CD4-positive, alpha-beta memory T cell (primary cell): ENCODE measurements around the gene TRPC1. TPM values are rescaled to one million over a fixed set of nuclear protein-coding genes. Genes with fewer than 3 reads are reported as not detected.

Source experiments
- CTCF ChIA-PET: fragments of 350-600 bp; sonication (Branson Sonifier 250); formaldehyde crosslinking; loops from one replicate; lab custom pipeline; 2021; ENCODE audit warnings: inconsistent platforms; ENCODE audit not compliant: partially characterized antibody; lab: Charles Lee
- POLR2A ChIA-PET: fragments of 350-600 bp; sonication (Branson Sonifier 250); formaldehyde crosslinking; loops from one replicate; lab custom pipeline; 2021; ENCODE audit not compliant: partially characterized antibody; lab: Charles Lee
- DNase-seq, 5 donors: peaks; one replicate each; pipeline versions ENCODE4 v3.0.0 to v3.0.0-alpha.2; 2020 to 2022; ENCODE audit warnings: mixed read lengths in 1 of 5
- H3K27ac ChIP-seq: one replicate; pipeline ENCODE4 v1.7.0; 2013; ENCODE audit warnings: low read depth, low read length
- H3K27me3 ChIP-seq: 2 replicates; pipeline ENCODE4 v1.7.0; 2013; ENCODE audit warnings: mild to moderate bottlenecking, low read length, moderate library complexity; ENCODE audit not compliant: insufficient read depth
- H3K36me3 ChIP-seq: 2 replicates; pipeline ENCODE4 v1.7.0; 2013; ENCODE audit warnings: mild to moderate bottlenecking, low read length, moderate library complexity; ENCODE audit not compliant: insufficient read depth
- H3K4me1 ChIP-seq: 2 replicates; pipeline ENCODE4 v1.7.0; 2013; ENCODE audit warnings: mild to moderate bottlenecking, low read length, moderate library complexity; ENCODE audit not compliant: insufficient read depth
- H3K4me3 ChIP-seq, 2 donors: one replicate each; pipeline ENCODE4 v1.7.0; 2013; ENCODE audit warnings: low read length in 2 of 2, mild to moderate bottlenecking in 1 of 2
- H3K9me3 ChIP-seq, 2 donors: one replicate each; pipeline ENCODE4 v1.7.0; 2013; ENCODE audit warnings: low read length in 2 of 2, control low read depth in 1 of 2; ENCODE audit not compliant: control insufficient read depth in 1 of 2
- H3K27ac Mint-ChIP-seq, 7 donors: one replicate each; pipeline ENCODE4 v1.8.0; 2020 to 2021; ENCODE audit warnings: mixed read lengths in 7 of 7, mild to moderate bottlenecking in 6 of 7, inconsistent platforms in 3 of 7, moderate library complexity in 3 of 7
- H3K27me3 Mint-ChIP-seq, 2 donors: one replicate each; pipeline ENCODE4 v1.8.0; 2020 to 2021; ENCODE audit warnings: mixed read lengths in 2 of 2
- H3K36me3 Mint-ChIP-seq, 2 donors: one replicate each; pipeline ENCODE4 v1.8.0; 2020 to 2021; ENCODE audit warnings: mixed read lengths in 2 of 2, inconsistent platforms in 1 of 2, mild to moderate bottlenecking in 1 of 2
- H3K4me1 Mint-ChIP-seq, 4 donors: one replicate each; pipeline ENCODE4 v1.8.0; 2020 to 2021; ENCODE audit warnings: mixed read lengths in 4 of 4, mild to moderate bottlenecking in 1 of 4
- H3K4me3 Mint-ChIP-seq, 8 donors: one replicate each; pipeline ENCODE4 v1.8.0; 2020 to 2021; ENCODE audit warnings: mixed read lengths in 8 of 8, mild to moderate bottlenecking in 7 of 8, moderate library complexity in 6 of 8, inconsistent platforms in 3 of 8
- H3K9me3 Mint-ChIP-seq, 8 donors: one replicate each; pipeline ENCODE4 v1.8.0; 2020 to 2021; ENCODE audit warnings: mixed read lengths in 8 of 8, mild to moderate bottlenecking in 5 of 8, inconsistent platforms in 3 of 8, moderate library complexity in 1 of 8
- intact Hi-C: fragments of 100-400 bp; cut with micrococcal nuclease; formaldehyde crosslinking; loops from one replicate; pipeline ENCODE4 v1.15.1; 2023
- polyA plus RNA-seq, 2 donors: library from polyadenylated mRNA; unstranded; fragments of 300-500 nt; fragmentation: Illumina TruSeq; gene quantifications; one replicate each; pipeline ENCODE4 v1.2.3, GENCODE V29; 2021
- total RNA-seq, 2 experiments: library from RNA; stranded (reverse); gene quantifications; one replicate each; pipeline ENCODE4 v1.2.3, GENCODE V29; 2021

Gene TRPC1
- total and polyA plus RNA-seq, 4 experiments from 2014 or later = 1.5 to 8.8 (median 3.8) TPM

GRCh38 chr3:142784228-142784627, 60.4 kb downstream of the TRPC1 start:
- H3K4me1 ChIP-seq = no peaks in the 10 kb centered on the region
- H3K9me3 ChIP-seq = no peaks in the 10 kb centered on the region

GRCh38 chr3:142785996-142786395, 62.2 kb downstream of the TRPC1 start:
- H3K4me3 Mint-ChIP-seq = no peak overlapping the region
- intact Hi-C loops = no loop called here

More at GRCh38 chr3:142784228-142784627, 60.4 kb downstream of the TRPC1 start:
- no peaks in the 10 kb centered on the region for H3K36me3 ChIP-seq
- DNase-seq = no peak
- H3K27ac Mint-ChIP-seq = no peak overlapping the region
- H3K4me3 ChIP-seq = no peak overlapping the region
- H3K36me3 Mint-ChIP-seq = peaks cover 9 to 26% of the 10 kb centered on the region in 2 donors
- peaks cover 0 to 5% (median under 1%) of the 10 kb centered on the region in 8 donors for H3K9me3 Mint-ChIP-seq
- CTCF ChIA-PET = no interaction called here
- H3K4me1 Mint-ChIP-seq = no peaks in the 10 kb centered on the region
- H3K27me3 ChIP-seq = no peaks in the 10 kb centered on the region
- H3K4me3 Mint-ChIP-seq = no peak overlapping the region
- H3K27me3 Mint-ChIP-seq = no peaks in the 10 kb centered on the region
- no peak overlapping the region for H3K27ac ChIP-seq
- POLR2A ChIA-PET = no interaction called here
- intact Hi-C loops = loop anchor here (1.0 kb wide), 1 partner anchor 28 kb away; no protein-coding TSS in a partner anchor

GRCh38 chr3:142787719-142788118, 63.9 kb downstream of the TRPC1 start:
- intact Hi-C loops = no loop called here
- no peaks in the 10 kb centered on the region for H3K27me3 Mint-ChIP-seq
- CTCF ChIA-PET = no interaction called here
- no peaks in the 10 kb centered on the region for H3K36me3 ChIP-seq
- H3K4me1 ChIP-seq = no peaks in the 10 kb centered on the region
- no peak overlapping the region for H3K4me3 ChIP-seq
- no peaks in the 10 kb centered on the region for H3K9me3 ChIP-seq
- peaks cover 6 to 19% of the 10 kb centered on the region in 2 donors for H3K36me3 Mint-ChIP-seq
- H3K4me3 Mint-ChIP-seq = no peak overlapping the region
- H3K27ac ChIP-seq = no peak overlapping the region
- POLR2A ChIA-PET = no interaction called here
- H3K9me3 Mint-ChIP-seq = peaks cover 0 to under 1% (median 0%) of the 10 kb centered on the region in 8 donors
- no peak for DNase-seq
- H3K27ac Mint-ChIP-seq = no peak overlapping the region
- no peaks in the 10 kb centered on the region for H3K27me3 ChIP-seq
- no peaks in the 10 kb centered on the region for H3K4me1 Mint-ChIP-seq

More at GRCh38 chr3:142785996-142786395, 62.2 kb downstream of the TRPC1 start:
- H3K27me3 Mint-ChIP-seq = no peaks in the 10 kb centered on the region
- H3K27me3 ChIP-seq = no peaks in the 10 kb centered on the region
- no peak for DNase-seq
- H3K27ac ChIP-seq = no peak overlapping the region
- H3K27ac Mint-ChIP-seq = no peak overlapping the region
- H3K36me3 ChIP-seq = no peaks in the 10 kb centered on the region
- ChIA-PET CTCF (no interaction called here), POLR2A (no interaction called here)
- no peaks in the 10 kb centered on the region for H3K4me1 ChIP-seq
- no peaks in the 10 kb centered on the region for H3K9me3 ChIP-seq
- H3K36me3 Mint-ChIP-seq = peaks cover 9 to 29% of the 10 kb centered on the region in 2 donors
- H3K4me1 Mint-ChIP-seq = no peaks in the 10 kb centered on the region
- H3K4me3 ChIP-seq = no peak overlapping the region
- peaks cover 0 to 5% (median under 1%) of the 10 kb centered on the region in 8 donors for H3K9me3 Mint-ChIP-seq

- CTCF ChIA-PET = no interaction called here
- peaks cover 0 to 3% of the 10 kb centered on the region in 2 donors for H3K36me3 Mint-ChIP-seq
- no peaks in the 10 kb centered on the region for H3K4me1 ChIP-seq
Observed at GRCh38 chr3:142794508-142794907, 70.7 kb downstream of the TRPC1 start.

GRCh38 chr3:142795332-142795731, 71.5 kb downstream of the TRPC1 start:
- no peak for DNase-seq
- H3K9me3 Mint-ChIP-seq = no peaks in the 10 kb centered on the region
- ChIA-PET POLR2A (no interaction called here), CTCF (no interaction called here)
- Histone ChIP-seq H3K4me1 (no peaks in the 10 kb centered on the region), H3K4me3 (no peak overlapping the region), H3K27me3 (no peaks in the 10 kb centered on the region), H3K9me3 (no peaks in the 10 kb centered on the region), H3K27ac (no peak overlapping the region), H3K36me3 (no peaks in the 10 kb centered on the region)
- no peak overlapping the region for H3K27ac Mint-ChIP-seq
- no peak overlapping the region for H3K4me3 Mint-ChIP-seq
- no peaks in the 10 kb centered on the region for H3K36me3 Mint-ChIP-seq
- H3K27me3 Mint-ChIP-seq = no peaks in the 10 kb centered on the region
- intact Hi-C loops = no loop called here
- no peaks in the 10 kb centered on the region for H3K4me1 Mint-ChIP-seq

More at GRCh38 chr3:142794508-142794907, 70.7 kb downstream of the TRPC1 start:
- peak overlapping the region in 1 of 7 donors; percentile 53 for H3K27ac Mint-ChIP-seq
- no peak overlapping the region for H3K4me3 Mint-ChIP-seq
- H3K27ac ChIP-seq = no peak overlapping the region
- intact Hi-C loops = no loop called here
- H3K27me3 ChIP-seq = no peaks in the 10 kb centered on the region
- POLR2A ChIA-PET = no interaction called here
- H3K4me3 ChIP-seq = no peak overlapping the region
- H3K27me3 Mint-ChIP-seq = no peaks in the 10 kb centered on the region
- no peak for DNase-seq
- H3K4me1 Mint-ChIP-seq = no peaks in the 10 kb centered on the region
- H3K9me3 Mint-ChIP-seq = no peaks in the 10 kb centered on the region
- no peaks in the 10 kb centered on the region for H3K36me3 ChIP-seq
- H3K9me3 ChIP-seq = no peaks in the 10 kb centered on the region

GRCh38 chr3:142796823-142797222, 73.0 kb downstream of the TRPC1 start:
- Mint-ChIP-seq H3K27ac (no peak overlapping the region), H3K9me3 (no peaks in the 10 kb centered on the region), H3K4me3 (no peak overlapping the region), H3K4me1 (no peaks in the 10 kb centered on the region), H3K27me3 (no peaks in the 10 kb centered on the region), H3K36me3 (no peaks in the 10 kb centered on the region)
- Histone ChIP-seq H3K27ac (no peak overlapping the region), H3K4me3 (no peak overlapping the region), H3K4me1 (no peaks in the 10 kb centered on the region), H3K36me3 (no peaks in the 10 kb centered on the region), H3K27me3 (no peaks in the 10 kb centered on the region), H3K9me3 (no peaks in the 10 kb centered on the region)
- intact Hi-C loops = no loop called here
- ChIA-PET CTCF (no interaction called here), POLR2A (no interaction called here)
- no peak for DNase-seq

- Mint-ChIP-seq H3K4me3 (no peak overlapping the region), H3K27ac (peak overlapping the region in 1 of 7 donors; percentile 72), H3K36me3 (peaks cover 5 to 9% of the 10 kb centered on the region in 2 donors), H3K9me3 (no peaks in the 10 kb centered on the region), H3K4me1 (no peaks in the 10 kb centered on the region), H3K27me3 (no peaks in the 10 kb centered on the region)
- Histone ChIP-seq H3K36me3 (no peaks in the 10 kb centered on the region), H3K9me3 (no peaks in the 10 kb centered on the region), H3K27ac (no peak overlapping the region), H3K4me3 (no peak overlapping the region), H3K4me1 (no peaks in the 10 kb centered on the region), H3K27me3 (no peaks in the 10 kb centered on the region)
- ChIA-PET POLR2A (no interaction called here), CTCF (no interaction called here)
- no peak for DNase-seq
- intact Hi-C loops = no loop called here
Observed at GRCh38 chr3:142801746-142802145, 77.9 kb downstream of the TRPC1 start.

GRCh38 chr3:142802891-142803290, 79.1 kb downstream of the TRPC1 start:
- Mint-ChIP-seq H3K4me3 (no peak overlapping the region), H3K36me3 (peaks cover 5 to 9% of the 10 kb centered on the region in 2 donors), H3K27ac (no peak overlapping the region), H3K9me3 (no peaks in the 10 kb centered on the region), H3K27me3 (no peaks in the 10 kb centered on the region), H3K4me1 (no peaks in the 10 kb centered on the region)
- Histone ChIP-seq H3K9me3 (no peaks in the 10 kb centered on the region), H3K27ac (no peak overlapping the region), H3K4me3 (no peak overlapping the region), H3K4me1 (no peaks in the 10 kb centered on the region), H3K36me3 (no peaks in the 10 kb centered on the region), H3K27me3 (no peaks in the 10 kb centered on the region)
- intact Hi-C loops = no loop called here
- DNase-seq = no peak
- ChIA-PET POLR2A (no interaction called here), CTCF (no interaction called here)
